HG02852 (cell line): Measurements from ENCODE around the gene CPAMD8.

Source experiments
- ATAC-seq: cut with Tn5 transposase; IDR thresholded peaks from one replicate; pipeline ENCODE4 v1.9.1; 2021; ENCODE audit warnings: mild to moderate bottlenecking, moderate library complexity; ENCODE audit not compliant: unreplicated experiment

Gene CPAMD8

GRCh38 chr19:16921766-16922591 is 104.6 kb downstream of the CPAMD8 start:
- ATAC-seq: no peak

GRCh38 chr19:16920816-16921529 is 105.6 kb downstream of the CPAMD8 start:
- no peak for ATAC-seq

GRCh38 chr19:16919496-16919895 is 107.1 kb downstream of the CPAMD8 start:
- ATAC-seq: no peak

GRCh38 chr19:16917401-16917800 is 109.2 kb downstream of the CPAMD8 start:
- no peak for ATAC-seq

- no peak for ATAC-seq
Observed at GRCh38 chr19:16915734-16916133, 110.9 kb downstream of the CPAMD8 start.

- ATAC-seq: no peak
Observed at GRCh38 chr19:16915135-16915534, 111.5 kb downstream of the CPAMD8 start.

GRCh38 chr19:16914421-16914820 is 112.2 kb downstream of the CPAMD8 start:
- no peak for ATAC-seq

GRCh38 chr19:16912780-16913179 is 113.8 kb downstream of the CPAMD8 start:
- no peak for ATAC-seq

- ATAC-seq: no peak
Observed at GRCh38 chr19:16911046-16911445, 115.6 kb downstream of the CPAMD8 start.

GRCh38 chr19:16908759-16909158 is 117.9 kb downstream of the CPAMD8 start:
- no peak for ATAC-seq

- no peak for ATAC-seq
Observed at GRCh38 chr19:16904599-16904998, 122.0 kb downstream of the CPAMD8 start.

- no peak for ATAC-seq
Observed at GRCh38 chr19:16903347-16903746, 123.3 kb downstream of the CPAMD8 start.

- no peak for ATAC-seq
Observed at GRCh38 chr19:16902545-16902944, 124.1 kb downstream of the CPAMD8 start.

- ATAC-seq: no peak
Observed at GRCh38 chr19:16901491-16902175, 125.0 kb downstream of the CPAMD8 start.

GRCh38 chr19:16899566-16900075 is 127.0 kb downstream of the CPAMD8 start:
- ATAC-seq: no peak

- ATAC-seq: no peak
Observed at GRCh38 chr19:16898361-16899015, 128.1 kb downstream of the CPAMD8 start.

GRCh38 chr19:16897856-16898161 is 128.8 kb downstream of the CPAMD8 start:
- ATAC-seq: no peak

GRCh38 chr19:16897029-16897855 is 129.4 kb downstream of the CPAMD8 start:
- ATAC-seq: peak; percentile 48

GRCh38 chr19:16896146-16897028 is 130.2 kb downstream of the CPAMD8 start:
- ATAC-seq: peak; percentile 30
